HepG2 (cell line): ENCODE results near the gene PID1.

Experiments used
- JUNB ChIP-seq: sonication (generic); formaldehyde crosslinking; IDR thresholded peaks from 2 replicates; pipeline ENCODE4 v1.8.0; 2022; ENCODE audit warnings: missing genetic modification reagents, mild to moderate bottlenecking, borderline replicate concordance
- POLR2AphosphoS5 ChIP-seq: IDR thresholded peaks from 2 replicates; pipeline ENCODE4 v1.6.1; 2012; ENCODE audit warnings: low read depth, low read length
- STAT5B ChIP-seq: sonication (generic); formaldehyde crosslinking; IDR thresholded peaks from 2 replicates; pipeline ENCODE4 v1.4.0; 2020; ENCODE audit warnings: missing genetic modification reagents
- ZNF235 ChIP-seq: sonication (generic); formaldehyde crosslinking; IDR thresholded peaks from 2 replicates; pipeline ENCODE4 v1.8.1; 2023; ENCODE audit warnings: mild to moderate bottlenecking, missing genetic modification reagents, borderline replicate concordance
- TF ChIP-seq, protein P1 (sequence below): IDR thresholded peaks from 2 replicates; pipeline ENCODE4 v1.6.1; 2012; ENCODE audit warnings: inconsistent platforms

DNA sequence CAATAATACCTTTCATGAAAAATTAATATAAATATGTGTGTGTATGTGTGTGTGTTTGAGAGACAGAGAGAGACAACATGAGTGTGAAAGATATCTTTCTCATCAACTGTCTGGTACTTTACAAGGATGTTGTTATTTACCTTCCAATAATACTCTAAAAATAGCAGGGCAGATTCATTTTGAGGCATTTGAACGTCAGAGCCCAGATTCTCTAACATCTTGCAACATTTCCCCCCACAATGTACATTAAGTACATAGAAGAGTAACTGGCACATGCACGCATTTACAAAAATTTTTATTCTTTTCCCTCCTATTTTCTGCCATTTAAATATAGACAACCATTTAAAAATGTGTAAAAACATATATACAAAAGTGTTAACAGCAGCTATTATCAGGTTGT is 100.9 kb downstream of the PID1 start:
- no peak for TF ChIP-seq POLR2AphosphoS5
- no peak for TF ChIP-seq JUNB (CRISPR knock-in tag)
- TF ChIP-seq, protein P1, sequence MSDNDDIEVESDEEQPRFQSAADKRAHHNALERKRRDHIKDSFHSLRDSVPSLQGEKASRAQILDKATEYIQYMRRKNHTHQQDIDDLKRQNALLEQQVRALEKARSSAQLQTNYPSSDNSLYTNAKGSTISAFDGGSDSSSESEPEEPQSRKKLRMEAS, result no peak
- no peak for TF ChIP-seq ZNF235 (CRISPR knock-in tag)
- TF ChIP-seq STAT5B, result no peak
